ENCODE measurements around the gene TMPRSS3.

GRCh38 chr21:42324896-42325295, 71.0 kb downstream of the TMPRSS3 start:
- TF ChIP-seq TAF1 (IDR thresholded peaks at IDR 0.05; ENCODE audit: low read depth, low read length), result no peak
- TF ChIP-seq PAX5 (IDR thresholded peaks at IDR 0.05; ENCODE audit: insufficient read depth, low read length, severe bottlenecking), result no peak
- TF ChIP-seq POLR2AphosphoS5 (IDR thresholded peaks at IDR 0.05; ENCODE audit: low read depth, low read length), result no peak
